Neutrophil (primary cell): ENCODE data around the gene LGALS4.
"Not testable (repeated sequence)": the region's sequence is repeated elsewhere in the genome, so short reads cannot be mapped to it uniquely, and the experiment has no call there.

Experiments used
- H3K27ac ChIP-seq: fragments of 200-600 bp; sonication (generic); 2 replicates; pipeline ENCODE4 v1.5.1; 2016; ENCODE audit warnings: mild to moderate bottlenecking, moderate library complexity
- H3K27me3 ChIP-seq: fragments of 200-600 bp; sonication (generic); 2 replicates; pipeline ENCODE4 v1.6.0; 2016; ENCODE audit warnings: mild to moderate bottlenecking
- H3K36me3 ChIP-seq: fragments of 200-600 bp; sonication (generic); 2 replicates; pipeline ENCODE4 v1.5.1; 2017
- H3K4me1 ChIP-seq, 2 experiments: fragments of 200-600 bp in 1 of 2; sonication (generic) in 1 of 2; 1 replicate in 1 of 2; 2 replicates in 1 of 2; pipeline versions ENCODE4 v1.5.1 to v1.6.1; 2013 to 2016; ENCODE audit warnings: low read depth in 1 of 2, low read length in 1 of 2, mild to moderate bottlenecking in 1 of 2, moderate library complexity in 1 of 2; ENCODE audit not compliant: control insufficient read depth in 1 of 2, insufficient read depth in 1 of 2
- H3K4me3 ChIP-seq, 2 experiments: fragments of 200-600 bp in 1 of 2; sonication (generic) in 1 of 2; 1 replicate in 1 of 2; 2 replicates in 1 of 2; pipeline ENCODE4 v1.5.1; 2013 to 2016; ENCODE audit warnings: low read depth in 1 of 2, low read length in 1 of 2, mild to moderate bottlenecking in 1 of 2, moderate library complexity in 1 of 2
- H3K9me3 ChIP-seq: fragments of 200-600 bp; sonication (generic); 2 replicates; pipeline ENCODE4 v1.5.1; 2016
- TF ChIP-seq, protein P1 (sequence below): fragments of 200-600 bp; sonication (generic); IDR thresholded peaks from 2 replicates; pipeline ENCODE4 v1.5.1; 2016; ENCODE audit warnings: antibody characterized with exemption

Gene LGALS4

GRCh38 chr19:38788478-38789243, 24.1 kb downstream of the LGALS4 start, which contains the start of gene LGALS7B:
Gene LGALS7B (plus strand): TSS chr19:38789200. CDS start chr19:38789227, 27 bp downstream.
- H3K36me3 ChIP-seq = no peaks in the 10 kb centered on the region
- H3K9me3 ChIP-seq = no peaks in the 10 kb centered on the region
- H3K4me1 ChIP-seq = peaks cover 6% of the 10 kb centered on the region in 2 experiments
- peaks cover 16% of the 10 kb centered on the region for H3K27me3 ChIP-seq
- no peak within 1 kb of the TSS for H3K27ac ChIP-seq
- TF ChIP-seq, protein P1, sequence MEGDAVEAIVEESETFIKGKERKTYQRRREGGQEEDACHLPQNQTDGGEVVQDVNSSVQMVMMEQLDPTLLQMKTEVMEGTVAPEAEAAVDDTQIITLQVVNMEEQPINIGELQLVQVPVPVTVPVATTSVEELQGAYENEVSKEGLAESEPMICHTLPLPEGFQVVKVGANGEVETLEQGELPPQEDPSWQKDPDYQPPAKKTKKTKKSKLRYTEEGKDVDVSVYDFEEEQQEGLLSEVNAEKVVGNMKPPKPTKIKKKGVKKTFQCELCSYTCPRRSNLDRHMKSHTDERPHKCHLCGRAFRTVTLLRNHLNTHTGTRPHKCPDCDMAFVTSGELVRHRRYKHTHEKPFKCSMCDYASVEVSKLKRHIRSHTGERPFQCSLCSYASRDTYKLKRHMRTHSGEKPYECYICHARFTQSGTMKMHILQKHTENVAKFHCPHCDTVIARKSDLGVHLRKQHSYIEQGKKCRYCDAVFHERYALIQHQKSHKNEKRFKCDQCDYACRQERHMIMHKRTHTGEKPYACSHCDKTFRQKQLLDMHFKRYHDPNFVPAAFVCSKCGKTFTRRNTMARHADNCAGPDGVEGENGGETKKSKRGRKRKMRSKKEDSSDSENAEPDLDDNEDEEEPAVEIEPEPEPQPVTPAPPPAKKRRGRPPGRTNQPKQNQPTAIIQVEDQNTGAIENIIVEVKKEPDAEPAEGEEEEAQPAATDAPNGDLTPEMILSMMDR = no peak
- no peak within 1 kb of the TSS for H3K4me3 ChIP-seq

DNA sequence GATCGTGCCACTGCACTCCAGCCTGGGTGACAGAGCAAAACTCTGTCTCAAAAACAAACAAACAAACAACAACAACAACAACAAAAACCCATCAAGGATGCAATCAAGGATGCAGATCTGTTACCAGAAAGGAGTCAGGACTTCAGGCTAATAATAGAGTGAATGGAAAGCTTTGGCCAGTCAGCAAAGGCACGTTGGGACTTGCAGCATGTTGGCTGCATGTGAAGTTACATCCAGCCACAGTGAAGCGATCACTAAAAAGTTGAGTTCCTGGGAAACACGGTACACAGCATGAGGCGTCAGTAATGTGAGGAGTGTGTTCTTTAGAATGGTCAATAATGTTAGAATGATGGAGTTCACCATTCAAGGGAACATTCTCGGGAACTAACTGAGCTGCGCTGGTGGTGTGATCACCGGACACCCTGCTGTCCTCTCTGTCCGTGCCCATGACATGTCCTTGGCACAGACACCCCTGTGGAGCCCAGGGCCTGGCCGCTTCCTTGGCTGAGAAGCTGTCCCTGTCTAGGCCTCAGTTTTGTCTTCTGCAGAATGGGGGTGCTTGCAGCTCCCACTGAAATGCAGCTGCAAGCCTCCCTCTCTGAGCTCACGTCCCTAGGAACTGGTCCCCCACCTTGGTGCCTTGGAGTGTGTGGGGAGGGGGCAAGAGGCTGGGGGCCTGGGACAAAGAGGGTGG, 26.0 kb downstream of the LGALS4 start:
- Histone ChIP-seq H3K27ac (no peak overlapping the region), H3K36me3 (no peaks in the 10 kb centered on the region), H3K9me3 (no peaks in the 10 kb centered on the region), H3K4me3 (no peak overlapping the region), H3K27me3 (peaks cover 1% of the 10 kb centered on the region), H3K4me1 (no peaks in the 10 kb centered on the region)
- TF ChIP-seq, protein P1 = no peak

- H3K27ac ChIP-seq, H3K9me3 ChIP-seq, H3K36me3 ChIP-seq: not testable (repeated sequence)
Measured at GRCh38 chr19:38786061-38786460, 26.7 kb downstream of the LGALS4 start.

DNA sequence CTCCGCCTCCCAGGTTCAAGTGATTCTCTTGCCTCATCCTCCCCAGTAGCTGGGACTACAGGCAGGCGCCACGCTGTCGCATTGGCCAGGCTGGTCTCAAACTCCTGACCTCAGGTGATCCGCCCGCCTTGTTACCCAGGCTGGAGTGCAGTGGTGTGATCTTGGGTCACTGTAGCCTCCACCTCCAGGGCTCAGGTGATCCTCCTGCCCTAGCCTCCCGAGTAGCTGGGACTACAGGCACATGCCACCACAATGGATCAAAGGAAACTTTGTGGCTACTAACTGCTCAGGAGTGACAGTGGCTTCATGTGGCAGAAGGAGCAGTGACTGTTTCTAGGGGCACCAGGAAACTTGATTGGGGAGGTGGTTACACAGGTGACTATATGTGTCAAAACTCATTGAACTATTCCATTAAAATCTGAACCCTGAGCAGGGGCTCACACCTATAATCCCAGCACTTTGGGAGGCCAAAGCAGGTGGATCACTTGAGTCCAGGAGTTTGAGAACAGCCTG, 27.5 kb downstream of the LGALS4 start:
- no peak overlapping the region for H3K27ac ChIP-seq
- H3K9me3 ChIP-seq = no peaks in the 10 kb centered on the region
- peaks cover 14% of the 10 kb centered on the region for H3K27me3 ChIP-seq
- H3K4me1 ChIP-seq = no peaks in the 10 kb centered on the region
- H3K36me3 ChIP-seq = no peaks in the 10 kb centered on the region
- TF ChIP-seq, protein P1 = no peak
- no peak overlapping the region for H3K4me3 ChIP-seq

More at GRCh38 chr19:38786061-38786460, 26.7 kb downstream of the LGALS4 start:
- not testable (repeated sequence) for H3K27me3 ChIP-seq, H3K4me3 ChIP-seq, H3K4me1 ChIP-seq

DNA sequence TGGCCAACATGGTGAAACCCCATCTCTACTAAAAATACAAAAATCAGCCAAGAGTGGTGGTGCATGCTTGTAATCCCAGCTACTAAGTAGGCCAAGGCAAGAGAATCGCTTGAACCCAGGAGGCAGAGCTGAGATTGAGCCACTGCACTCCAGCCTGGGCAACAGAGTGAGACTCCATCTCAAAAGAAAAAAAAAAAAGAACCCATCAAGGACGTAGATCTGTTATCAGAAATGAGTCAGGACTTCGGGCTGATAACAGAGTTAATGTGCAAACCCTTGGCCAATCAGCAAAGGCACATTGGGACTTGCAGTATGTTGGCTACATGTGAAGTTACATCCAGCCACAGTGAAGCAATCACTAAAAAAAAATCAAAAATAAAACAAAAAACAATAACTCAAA, 28.5 kb downstream of the LGALS4 start:
- H3K9me3 ChIP-seq = no peaks in the 10 kb centered on the region
- TF ChIP-seq, protein P1 = no peak
- no peaks in the 10 kb centered on the region for H3K36me3 ChIP-seq
- H3K27me3 ChIP-seq = peaks cover 20% of the 10 kb centered on the region
- H3K4me1 ChIP-seq = no peaks in the 10 kb centered on the region
- H3K27ac ChIP-seq = no peak overlapping the region
- no peak overlapping the region for H3K4me3 ChIP-seq

DNA sequence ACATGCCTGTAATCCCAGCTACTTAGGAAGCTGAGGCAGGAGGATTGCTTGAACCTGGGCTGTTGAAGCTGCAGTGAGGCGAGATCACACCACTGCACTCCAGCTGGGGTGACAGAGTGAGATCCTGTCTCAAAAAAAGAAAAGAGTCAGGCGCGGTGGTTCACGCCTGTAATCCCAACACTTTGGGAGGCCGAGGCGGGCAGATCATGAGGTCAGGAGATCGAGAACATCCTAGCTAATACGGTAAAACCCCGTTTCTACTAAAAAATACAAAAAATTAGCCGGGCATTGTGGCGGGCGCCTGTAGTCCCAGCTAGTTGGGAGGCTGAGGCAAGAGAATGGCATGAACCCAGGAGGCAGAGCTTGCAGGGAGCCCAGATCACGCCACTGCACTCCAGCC, 30.5 kb downstream of the LGALS4 start:
- not testable (repeated sequence) for H3K27ac ChIP-seq, H3K4me3 ChIP-seq, H3K9me3 ChIP-seq, H3K4me1 ChIP-seq, H3K36me3 ChIP-seq
- H3K27me3 ChIP-seq = peaks cover 20% of the 10 kb centered on the region
